Inflammatory macrophage treated with lipopolysaccharide for 4 hours (primary cell): ENCODE results near the gene SLC35F4.

Experiments
- DNase-seq: peaks from one replicate; pipeline ENCODE4 v3.0.0-alpha.2; 2020

SLC35F4 gene

GRCh38 chr14:57847706-57848105 is 18.2 kb downstream of the SLC35F4 start:
- no peak for DNase-seq

GRCh38 chr14:57847096-57847495 is 18.8 kb downstream of the SLC35F4 start:
- no peak for DNase-seq

GRCh38 chr14:57846596-57846995 is 19.3 kb downstream of the SLC35F4 start:
- no peak for DNase-seq

- DNase-seq = no peak
Observed at GRCh38 chr14:57845802-57846531, 19.9 kb downstream of the SLC35F4 start.

GRCh38 chr14:57845316-57845715 is 20.6 kb downstream of the SLC35F4 start:
- no peak for DNase-seq

- no peak for DNase-seq
Observed at GRCh38 chr14:57837267-57837666, 28.6 kb downstream of the SLC35F4 start.

GRCh38 chr14:57835766-57836165 is 30.1 kb downstream of the SLC35F4 start:
- no peak for DNase-seq

DNA sequence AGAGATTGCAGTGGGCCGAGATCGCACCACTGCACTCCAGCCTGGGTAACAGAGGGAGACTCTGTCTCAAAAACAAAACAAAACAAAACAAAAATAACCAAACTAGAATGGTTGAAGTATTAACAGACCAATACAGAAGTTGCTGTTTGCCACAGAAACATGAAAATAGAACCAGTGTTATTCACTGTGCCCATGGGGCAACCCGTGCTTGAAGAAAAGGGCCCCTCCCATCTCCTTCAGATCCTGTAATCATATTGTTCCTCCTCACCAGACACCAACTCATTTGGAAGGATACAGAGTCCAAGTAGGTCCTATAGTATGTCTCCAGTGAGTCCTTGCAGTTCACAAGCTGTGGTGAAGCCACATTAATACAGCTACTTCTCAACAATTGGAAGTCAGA is 30.9 kb downstream of the SLC35F4 start:
- no peak for DNase-seq

DNA sequence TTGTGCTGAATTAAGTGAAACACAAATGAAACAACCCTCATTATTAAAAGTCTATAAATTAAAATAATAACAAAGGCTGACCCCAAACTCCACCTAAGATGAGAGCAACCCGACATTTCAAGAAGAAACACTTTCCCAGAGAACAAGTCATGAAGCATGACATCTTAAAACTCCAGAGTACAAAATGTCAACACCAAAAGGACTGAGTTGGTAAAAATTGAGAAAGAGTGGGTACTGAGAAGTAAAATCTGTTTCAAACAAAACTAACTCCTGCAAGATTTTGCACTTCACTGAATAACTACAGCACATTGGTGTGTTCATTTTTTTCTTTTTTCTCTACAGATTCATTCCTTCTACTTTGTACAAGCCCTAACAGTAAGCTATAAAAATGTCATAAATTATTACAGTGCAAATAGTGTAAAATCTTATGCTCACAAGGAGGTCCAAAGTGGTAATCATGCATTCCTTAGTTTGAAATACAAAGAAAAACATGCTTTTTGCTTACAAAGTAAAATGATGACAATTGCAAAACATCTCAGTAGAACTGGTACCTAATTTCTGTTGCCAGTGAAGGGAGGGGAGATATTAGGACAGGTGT is 31.8 kb downstream of the SLC35F4 start:
- DNase-seq = no peak

GRCh38 chr14:57833323-57833722 is 32.6 kb downstream of the SLC35F4 start:
- DNase-seq = no peak

DNA sequence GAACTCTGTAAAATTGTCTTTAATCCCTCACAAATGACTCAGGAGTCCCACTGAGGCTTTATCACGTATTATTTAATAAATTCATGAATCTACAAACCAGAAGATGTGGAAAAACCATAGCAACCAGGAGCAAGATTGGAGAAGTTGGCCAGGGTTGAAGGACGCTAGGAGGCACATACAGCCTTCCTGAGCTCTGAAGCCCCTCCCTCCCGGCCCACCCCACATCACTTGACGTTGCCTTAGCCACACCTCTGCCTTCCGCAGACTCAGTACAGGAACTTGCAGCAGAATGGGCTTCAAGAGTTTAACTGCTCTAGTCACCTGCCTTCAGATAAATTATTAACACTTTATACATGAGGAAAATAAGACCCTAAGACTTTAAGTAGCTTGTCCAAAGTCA is 33.9 kb downstream of the SLC35F4 start:
- DNase-seq = no peak

- DNase-seq = no peak
Observed at GRCh38 chr14:57828713-57829112, 37.2 kb downstream of the SLC35F4 start.

DNA sequence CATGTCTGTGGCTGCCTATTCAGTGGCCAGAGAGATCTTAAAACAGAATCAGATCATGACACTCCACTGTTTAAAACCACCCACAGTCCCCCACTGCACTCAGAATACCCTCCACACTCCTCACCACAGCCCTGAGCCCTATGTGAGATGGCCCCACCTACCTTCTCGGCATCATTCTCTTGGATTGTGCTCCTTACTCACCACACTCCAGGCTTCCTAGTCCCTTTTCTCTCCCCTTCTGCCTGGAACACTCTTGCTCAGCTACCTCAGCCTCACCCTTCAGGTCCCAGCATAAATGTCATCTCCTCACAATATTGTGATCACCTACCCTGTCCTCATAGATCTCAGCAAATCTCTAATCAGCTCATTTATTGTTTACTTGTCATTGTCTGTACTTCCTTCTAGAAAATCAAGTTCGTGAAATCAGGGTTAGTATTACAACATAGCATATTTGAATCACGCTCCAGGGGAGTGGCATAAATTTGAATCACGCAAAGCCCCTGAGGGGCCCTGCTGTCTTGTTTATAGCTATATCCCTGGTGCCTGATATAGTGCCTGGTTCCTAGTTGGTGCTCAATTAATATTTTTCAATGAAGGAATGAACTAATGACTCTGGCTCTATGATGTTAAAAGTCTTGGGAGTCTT is 42.8 kb downstream of the SLC35F4 start:
- no peak for DNase-seq

GRCh38 chr14:57822081-57822480 is 43.8 kb downstream of the SLC35F4 start:
- DNase-seq = no peak

GRCh38 chr14:57820581-57820980 is 45.3 kb downstream of the SLC35F4 start:
- no peak for DNase-seq

DNA sequence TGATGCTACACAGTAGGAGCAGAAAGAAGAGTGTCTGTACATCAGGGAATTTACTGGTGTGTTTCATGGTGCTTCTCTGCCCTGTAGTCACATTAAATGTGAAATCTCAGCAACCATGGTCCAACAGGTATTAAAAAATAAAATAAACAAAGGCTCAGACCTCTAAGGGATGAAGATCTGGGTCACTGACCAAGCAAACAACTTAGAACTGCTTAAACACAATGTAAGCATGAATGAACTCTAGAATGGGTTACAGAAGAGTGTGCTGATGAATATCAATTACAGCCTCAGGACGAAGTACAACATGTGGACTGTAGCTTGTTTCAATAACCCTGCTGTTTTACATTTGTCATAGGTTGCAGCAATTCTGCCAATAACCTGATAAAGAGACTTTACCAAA is 47.4 kb downstream of the SLC35F4 start:
- no peak for DNase-seq

DNA sequence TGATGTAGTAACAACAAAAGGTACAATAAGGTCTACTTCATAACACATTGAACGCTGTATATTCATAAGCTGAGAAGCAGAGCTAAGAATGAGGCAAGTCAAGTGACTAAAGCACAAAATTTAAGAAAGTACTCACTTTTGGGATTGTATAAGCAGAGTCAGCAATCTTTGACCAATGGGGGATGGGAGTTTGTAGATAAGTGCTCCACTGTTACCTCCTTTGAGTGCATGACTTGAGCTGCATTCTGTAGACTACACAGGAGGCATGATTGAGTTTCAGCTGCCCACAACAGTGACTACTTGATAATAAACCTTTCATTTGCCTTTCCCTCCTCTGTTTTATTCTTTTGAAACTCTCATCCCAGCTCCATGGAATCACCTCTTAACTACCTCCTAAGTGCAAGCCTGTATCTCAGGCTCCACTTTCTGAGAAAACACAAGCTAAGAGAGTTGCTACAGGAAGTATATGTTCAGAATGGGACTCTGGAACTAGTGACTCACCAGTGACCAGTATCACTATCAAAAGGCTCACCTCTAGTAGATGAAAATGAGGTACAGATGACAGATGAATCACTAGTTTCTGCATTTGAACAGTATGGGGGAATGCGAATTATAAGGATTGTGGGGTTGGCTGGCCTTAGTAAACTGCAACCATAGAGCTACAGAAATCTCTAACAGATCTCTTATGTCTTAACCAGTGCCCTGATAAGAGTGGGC is 49.2 kb downstream of the SLC35F4 start:
- DNase-seq = no peak

DNA sequence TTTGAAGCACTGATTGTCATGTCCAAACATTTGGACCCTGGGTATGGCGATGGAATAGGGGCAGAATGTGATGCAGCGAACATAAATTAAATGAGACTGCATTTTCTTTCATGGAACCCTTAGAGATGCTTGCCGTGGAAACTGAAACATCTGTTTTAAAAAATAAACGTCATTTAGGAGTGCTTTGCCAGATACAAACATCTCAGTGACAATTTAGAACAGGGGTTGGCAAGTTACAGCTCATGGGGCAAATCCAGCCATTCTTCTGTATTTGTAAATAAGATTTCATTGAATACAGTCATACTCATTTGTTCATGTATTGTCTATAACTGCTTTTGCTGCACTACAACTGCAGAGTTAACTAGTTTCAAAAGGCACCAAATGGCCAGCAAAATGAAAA is 51.2 kb downstream of the SLC35F4 start:
- DNase-seq = no peak

GRCh38 chr14:57812741-57813140 is 53.2 kb downstream of the SLC35F4 start:
- no peak for DNase-seq

DNA sequence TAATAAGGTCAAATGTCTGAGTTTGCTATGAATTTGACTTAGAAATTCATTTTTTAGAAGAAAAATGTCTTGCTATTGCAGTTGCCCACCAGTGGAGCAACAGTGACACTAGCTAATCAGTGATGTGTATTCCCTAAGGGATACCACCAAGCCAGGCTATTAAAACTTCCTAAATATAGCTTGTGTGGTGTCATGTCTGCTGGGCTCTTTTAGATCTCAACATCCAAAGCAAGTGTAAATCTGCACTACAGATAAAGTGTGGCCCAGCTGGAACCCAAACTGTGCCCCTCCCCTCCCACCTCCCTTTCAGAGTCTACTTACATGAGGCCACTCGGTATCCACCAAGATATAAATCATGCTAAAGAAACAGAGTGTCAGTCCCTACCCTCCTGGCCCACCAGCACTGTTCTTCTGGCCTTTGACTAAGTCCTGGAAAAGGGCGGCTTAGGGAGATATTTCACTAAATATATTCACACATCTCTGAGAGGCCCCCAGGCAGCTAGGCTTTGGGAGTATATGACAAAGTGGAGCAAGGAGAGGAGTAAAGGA is 53.8 kb downstream of the SLC35F4 start:
- DNase-seq = no peak

DNA sequence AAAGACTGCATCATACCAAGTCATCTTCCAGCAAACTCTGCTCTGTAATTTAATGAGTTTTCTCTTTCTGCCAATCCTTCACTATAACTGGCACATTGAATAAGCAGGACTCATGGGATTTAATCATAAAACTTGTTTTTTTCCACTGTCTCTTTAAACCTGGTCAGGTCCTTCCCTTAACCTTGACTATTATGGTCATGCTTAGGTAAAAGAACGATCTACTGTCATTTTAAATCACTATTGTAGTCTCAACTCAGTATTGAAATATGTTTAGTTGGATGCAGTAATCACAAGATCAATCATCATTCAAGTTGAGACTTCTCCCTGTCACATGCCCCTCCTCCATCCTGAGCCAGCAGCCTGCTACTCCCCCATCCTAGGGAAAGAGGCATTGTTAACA is 56.1 kb downstream of the SLC35F4 start:
- no peak for DNase-seq

DNA sequence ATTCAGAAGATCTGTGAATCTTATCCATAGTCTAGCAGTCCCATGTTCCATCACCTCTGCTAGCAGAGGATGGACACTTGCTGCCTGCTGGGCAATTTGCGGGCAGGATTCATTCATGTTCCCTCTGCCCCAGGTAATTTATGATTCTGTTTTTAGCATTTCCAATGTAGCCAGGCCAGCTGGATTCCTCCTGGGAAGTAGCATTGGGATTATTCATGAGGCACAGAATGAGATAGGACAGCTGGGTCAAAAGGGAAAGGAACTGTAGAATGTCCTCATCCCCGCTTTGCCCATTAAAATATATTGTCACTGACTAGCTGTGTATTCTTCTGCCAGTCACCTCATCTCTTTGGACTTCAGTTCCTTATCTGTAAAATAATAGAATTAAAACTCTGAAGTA is 68.7 kb downstream of the SLC35F4 start:
- no peak for DNase-seq

- DNase-seq = no peak
Observed at GRCh38 chr14:57796556-57796955, 69.3 kb downstream of the SLC35F4 start.
